HG02571 (cell line): Measurements from ENCODE around the gene VAV3.
A peak's percentile ranks its signal among the peaks of the same experiment; 100 is the strongest.

ENCODE experiments used
- ATAC-seq: cut with Tn5 transposase; IDR thresholded peaks from one replicate; pipeline ENCODE4 v1.9.1; 2021; ENCODE audit warnings: mild to moderate bottlenecking, moderate library complexity; ENCODE audit not compliant: unreplicated experiment

The VAV3 gene

GRCh38 chr1:107939256-107939655, 25.7 kb downstream of the VAV3 start:
- no peak for ATAC-seq

GRCh38 chr1:107936498-107937481, 28.2 kb downstream of the VAV3 start:
- ATAC-seq: peak; percentile 38

GRCh38 chr1:107935396-107936064, 29.4 kb downstream of the VAV3 start:
- peak; percentile 86 for ATAC-seq

GRCh38 chr1:107934578-107934977, 30.4 kb downstream of the VAV3 start:
- no peak for ATAC-seq

GRCh38 chr1:107933736-107934135, 31.2 kb downstream of the VAV3 start:
- no peak for ATAC-seq

GRCh38 chr1:107930292-107930691, 34.7 kb downstream of the VAV3 start:
- ATAC-seq: no peak

GRCh38 chr1:107927820-107928219, 37.2 kb downstream of the VAV3 start:
- ATAC-seq: no peak

GRCh38 chr1:107926436-107927080, 38.4 kb downstream of the VAV3 start:
- ATAC-seq: no peak

- no peak for ATAC-seq
Measured at GRCh38 chr1:107925565-107925964, 39.4 kb downstream of the VAV3 start.

- no peak for ATAC-seq
Measured at GRCh38 chr1:107920999-107921398, 44.0 kb downstream of the VAV3 start.

GRCh38 chr1:107920561-107920960, 44.4 kb downstream of the VAV3 start:
- no peak for ATAC-seq

GRCh38 chr1:107919953-107920352, 45.0 kb downstream of the VAV3 start:
- ATAC-seq: no peak

- ATAC-seq: no peak
Measured at GRCh38 chr1:107914119-107914765, 50.7 kb downstream of the VAV3 start.

GRCh38 chr1:107912656-107913055, 52.3 kb downstream of the VAV3 start:
- ATAC-seq: no peak

- no peak for ATAC-seq
Measured at GRCh38 chr1:107900090-107900945, 64.7 kb downstream of the VAV3 start.

GRCh38 chr1:107899655-107900054, 65.3 kb downstream of the VAV3 start:
- no peak for ATAC-seq

GRCh38 chr1:107897438-107898345, 67.3 kb downstream of the VAV3 start:
- ATAC-seq: no peak

- ATAC-seq: no peak
Measured at GRCh38 chr1:107896936-107897335, 68.0 kb downstream of the VAV3 start.

- no peak for ATAC-seq
Measured at GRCh38 chr1:107896401-107896800, 68.6 kb downstream of the VAV3 start.
